Activated CD4-positive, alpha-beta T cell treated with anti-CD3 and anti-CD28 coated beads for 36 hours (primary cell): Measurements from ENCODE around the gene PROM1. TPM values are rescaled to one million over a fixed set of nuclear protein-coding genes. Genes with fewer than 3 reads are reported as not detected.

Experiments used
- ATAC-seq: fragments of 200-7000 bp; cut with Tn5 transposase; one replicate; pipeline ENCODE4 v1.10.0; 2021; ENCODE audit warnings: mild to moderate bottlenecking, moderate library complexity
- CTCF ChIA-PET: fragments of 350-600 bp; sonication (Branson Sonifier 250); formaldehyde crosslinking; loops from one replicate; lab custom pipeline; 2021; ENCODE audit warnings: antibody characterized with exemption; lab: Charles Lee
- POLR2A ChIA-PET: fragments of 350-600 bp; sonication (Branson Sonifier 250); formaldehyde crosslinking; loops from one replicate; lab custom pipeline; 2021; ENCODE audit warnings: antibody characterized with exemption, inconsistent platforms; lab: Charles Lee
- DNase-seq: peaks from one replicate; pipeline ENCODE4 v3.0.0-alpha.2; 2020
- H3K27ac Mint-ChIP-seq: one replicate; pipeline ENCODE4 v1.8.0; 2021; ENCODE audit warnings: mixed read lengths
- H3K27me3 Mint-ChIP-seq: one replicate; pipeline ENCODE4 v1.8.0; 2021; ENCODE audit warnings: mixed read lengths
- H3K36me3 Mint-ChIP-seq: one replicate; pipeline ENCODE4 v1.8.0; 2021; ENCODE audit warnings: low read depth, mixed read lengths
- H3K4me1 Mint-ChIP-seq: one replicate; pipeline ENCODE4 v1.8.0; 2021; ENCODE audit warnings: mixed read lengths
- H3K4me3 Mint-ChIP-seq: one replicate; pipeline ENCODE4 v1.8.0; 2021; ENCODE audit warnings: mild to moderate bottlenecking, moderate library complexity, mixed read lengths
- H3K9me3 Mint-ChIP-seq: one replicate; pipeline ENCODE4 v1.8.0; 2021; ENCODE audit warnings: low read depth, mixed read lengths
- intact Hi-C, 2 experiments: fragments of 100-400 bp; cut with DNase I in 1 of 2; cut with micrococcal nuclease in 1 of 2; formaldehyde crosslinking; loops; one replicate each; pipeline versions ENCODE4 v1.14.2 to v1.15.1; 2022 to 2024; cut with DNase I, micrococcal nuclease
- total RNA-seq, 2 experiments: library from RNA; stranded (reverse); gene quantifications; one replicate each; pipeline ENCODE4 v1.2.3, GENCODE V29; 2021

PROM1 gene
- total RNA-seq, 2 experiments from 2014 or later: 0.16 to 0.35 TPM

- no peaks in the 10 kb centered on the region for H3K4me1 Mint-ChIP-seq
Measured at GRCh38 chr4:15982842-15983524, 100.8 kb downstream of the PROM1 start.

GRCh38 chr4:15976456-15977447 lies 107.1 kb downstream of the PROM1 start:
- no peak overlapping the region for H3K27ac Mint-ChIP-seq
- intact Hi-C loops: no loop called here
- H3K27me3 Mint-ChIP-seq: peaks cover 3% of the 10 kb centered on the region
- H3K4me3 Mint-ChIP-seq: no peak overlapping the region
- DNase-seq (no peak), ATAC-seq (no peak)
- H3K4me1 Mint-ChIP-seq: no peaks in the 10 kb centered on the region
- no peaks in the 10 kb centered on the region for H3K9me3 Mint-ChIP-seq
- no peaks in the 10 kb centered on the region for H3K36me3 Mint-ChIP-seq
- ChIA-PET POLR2A (interaction anchor here (0.6 kb wide), 1 partner anchor 457 kb away, joined by 3 read pairs; no protein-coding TSS in a partner anchor), CTCF (interaction anchor here (0.6 to 1.5 kb wide), 4 partner anchors 94 to 171 kb away, joined by 4 to 9 read pairs (median 4); no protein-coding TSS in a partner anchor)

More at GRCh38 chr4:15982842-15983524, 100.8 kb downstream of the PROM1 start:
- H3K36me3 Mint-ChIP-seq: no peaks in the 10 kb centered on the region
- H3K27me3 Mint-ChIP-seq: peaks cover 3% of the 10 kb centered on the region
- CTCF ChIA-PET: interaction anchor here (1.1 kb wide), 1 partner anchor 18 kb away, joined by 7 read pairs; no protein-coding TSS in a partner anchor
- ATAC-seq (no peak), DNase-seq (no peak)
- intact Hi-C loops: no loop called here
- no peak overlapping the region for H3K27ac Mint-ChIP-seq
- POLR2A ChIA-PET: no interaction called here
- no peak overlapping the region for H3K4me3 Mint-ChIP-seq
- no peaks in the 10 kb centered on the region for H3K9me3 Mint-ChIP-seq

- no peak overlapping the region for H3K27ac Mint-ChIP-seq
- DNase-seq (no peak), ATAC-seq (no peak)
- no peaks in the 10 kb centered on the region for H3K36me3 Mint-ChIP-seq
- H3K27me3 Mint-ChIP-seq: peaks cover 3% of the 10 kb centered on the region
- no peak overlapping the region for H3K4me3 Mint-ChIP-seq
- no peaks in the 10 kb centered on the region for H3K4me1 Mint-ChIP-seq
- ChIA-PET POLR2A (no interaction called here), CTCF (no interaction called here)
- no peaks in the 10 kb centered on the region for H3K9me3 Mint-ChIP-seq
- intact Hi-C loops: no loop called here
Measured at GRCh38 chr4:15971068-15971801, 112.6 kb downstream of the PROM1 start.

GRCh38 chr4:15968551-15969300 lies 115.1 kb downstream of the PROM1 start:
- intact Hi-C loops: no loop called here
- no peak for DNase-seq
- H3K27me3 Mint-ChIP-seq: peaks cover 3% of the 10 kb centered on the region
- POLR2A ChIA-PET: no interaction called here
- H3K27ac Mint-ChIP-seq: no peak overlapping the region
- CTCF ChIA-PET: interaction anchor here (1.3 kb wide), 1 partner anchor 85 kb away, joined by 5 read pairs; no protein-coding TSS in a partner anchor
- no peaks in the 10 kb centered on the region for H3K9me3 Mint-ChIP-seq
- H3K4me3 Mint-ChIP-seq: no peak overlapping the region
- no peaks in the 10 kb centered on the region for H3K36me3 Mint-ChIP-seq
- ATAC-seq: no peak
- peaks cover 4% of the 10 kb centered on the region for H3K4me1 Mint-ChIP-seq

GRCh38 chr4:15965325-15965724 lies 118.5 kb downstream of the PROM1 start:
- DNase-seq: no peak
- H3K27me3 Mint-ChIP-seq: peaks cover 3% of the 10 kb centered on the region
- intact Hi-C loops: no loop called here
- no peak for ATAC-seq
- no peaks in the 10 kb centered on the region for H3K36me3 Mint-ChIP-seq
- ChIA-PET CTCF (interaction anchor here (1.3 to 1.5 kb wide), 3 partner anchors 31 to 299 kb away, joined by 3 to 6 read pairs (median 5); no protein-coding TSS in a partner anchor), POLR2A (interaction anchor here (0.6 kb wide), 1 partner anchor 186 kb away, joined by 3 read pairs; no protein-coding TSS in a partner anchor)
- no peak overlapping the region for H3K4me3 Mint-ChIP-seq
- H3K27ac Mint-ChIP-seq: no peak overlapping the region
- no peaks in the 10 kb centered on the region for H3K9me3 Mint-ChIP-seq
- H3K4me1 Mint-ChIP-seq: peaks cover 21% of the 10 kb centered on the region

- Mint-ChIP-seq H3K4me1 (peaks cover 21% of the 10 kb centered on the region), H3K9me3 (no peaks in the 10 kb centered on the region), H3K27me3 (peaks cover 3% of the 10 kb centered on the region), H3K36me3 (no peaks in the 10 kb centered on the region), H3K27ac (peak overlapping the region; percentile 27), H3K4me3 (no peak overlapping the region)
- CTCF ChIA-PET: interaction anchor here (0.8 to 3.7 kb wide), 10 partner anchors 8 to 301 kb away, joined by 3 to 26 read pairs (median 5); no protein-coding TSS in a partner anchor
- DNase-seq (peak; percentile 19), ATAC-seq (no peak)
- intact Hi-C loops: loop anchor here in 1 of 2 experiments (5.0 kb wide), 1 partner anchor 62 kb away; no protein-coding TSS in a partner anchor
- POLR2A ChIA-PET: interaction anchor here (0.7 kb wide), 1 partner anchor 11 kb away, joined by 4 read pairs; no protein-coding TSS in a partner anchor
Measured at GRCh38 chr4:15964159-15964558, 119.7 kb downstream of the PROM1 start.

GRCh38 chr4:15963576-15963975 lies 120.2 kb downstream of the PROM1 start:
- ATAC-seq: peak; percentile 86
- peak; percentile 79 for DNase-seq
- intact Hi-C loops: loop anchor here (1.0 to 5.0 kb wide), 3 partner anchors 38 to 301 kb away; no protein-coding TSS in a partner anchor
- ChIA-PET CTCF (interaction anchor here (0.7 to 3.7 kb wide), 9 partner anchors 8 to 232 kb away, joined by 3 to 26 read pairs (median 5); no protein-coding TSS in a partner anchor), POLR2A (no interaction called here)
- Mint-ChIP-seq H3K36me3 (no peaks in the 10 kb centered on the region), H3K4me1 (peaks cover 23% of the 10 kb centered on the region), H3K27ac (peak overlapping the region; percentile 59), H3K9me3 (no peaks in the 10 kb centered on the region), H3K27me3 (peaks cover 2% of the 10 kb centered on the region), H3K4me3 (no peak overlapping the region)

GRCh38 chr4:15963001-15963451 lies 120.8 kb downstream of the PROM1 start, which contains the start of gene FGFBP2:
FGFBP2 (minus strand) TSS chr4:15963175; CDS start chr4:15963129, 46 bp downstream.
- Mint-ChIP-seq H3K27me3 (peaks cover 2% of the 10 kb centered on the region), H3K4me1 (peaks cover 23% of the 10 kb centered on the region), H3K27ac (peak within 1 kb of the TSS; percentile 59), H3K9me3 (no peaks in the 10 kb centered on the region), H3K36me3 (no peaks in the 10 kb centered on the region), H3K4me3 (peak within 1 kb of the TSS; percentile 13)
- DNase-seq (peak; percentile 85), ATAC-seq (peak; percentile 85)
- intact Hi-C loops: loop anchor here (1.0 to 5.0 kb wide), 3 partner anchors 38 to 302 kb away; no protein-coding TSS in a partner anchor
- ChIA-PET POLR2A (no interaction called here), CTCF (interaction anchor here (0.7 to 3.7 kb wide), 10 partner anchors 28 to 302 kb away, joined by 3 to 26 read pairs (median 5); no protein-coding TSS in a partner anchor)

- Mint-ChIP-seq H3K4me3 (peak overlapping the region; percentile 21), H3K9me3 (no peaks in the 10 kb centered on the region), H3K27me3 (peaks cover 2% of the 10 kb centered on the region), H3K4me1 (peaks cover 23% of the 10 kb centered on the region), H3K36me3 (no peaks in the 10 kb centered on the region), H3K27ac (no peak overlapping the region)
- ChIA-PET POLR2A (no interaction called here), CTCF (interaction anchor here (0.6 to 3.7 kb wide), 6 partner anchors 8 to 303 kb away, joined by 3 to 26 read pairs (median 4); no protein-coding TSS in a partner anchor)
- intact Hi-C loops: loop anchor here in 1 of 2 experiments (2.0 to 5.0 kb wide), 2 partner anchors 60 to 303 kb away; no protein-coding TSS in a partner anchor
- DNase-seq: peak; percentile 34
- no peak for ATAC-seq
Measured at GRCh38 chr4:15961781-15962510, 121.9 kb downstream of the PROM1 start.
